Fibroblast of pulmonary artery (primary cell): ENCODE data around the gene ELOVL6.
"Not testable (repeated sequence)": the region's sequence is repeated elsewhere in the genome, so short reads cannot be mapped to it uniquely, and the experiment has no call there.

Experiments used
- DNase-seq: peaks from one replicate; pipeline ENCODE4 v3.0.0-alpha.2; 2010; ENCODE audit warnings: low read depth
- H3K4me3 ChIP-seq: replicated peaks from 2 replicates; pipeline ENCODE4 v1.5.1; 2011; ENCODE audit warnings: low read depth, mild to moderate bottlenecking, control low read depth, low read length, moderate library complexity
- CTCF ChIP-seq: IDR thresholded peaks from 2 replicates; pipeline ENCODE4 v1.5.1; 2011; ENCODE audit warnings: mild to moderate bottlenecking, control low read depth, low read length, inconsistent platforms; ENCODE audit errors: missing control alignments

The ELOVL6 gene

DNA sequence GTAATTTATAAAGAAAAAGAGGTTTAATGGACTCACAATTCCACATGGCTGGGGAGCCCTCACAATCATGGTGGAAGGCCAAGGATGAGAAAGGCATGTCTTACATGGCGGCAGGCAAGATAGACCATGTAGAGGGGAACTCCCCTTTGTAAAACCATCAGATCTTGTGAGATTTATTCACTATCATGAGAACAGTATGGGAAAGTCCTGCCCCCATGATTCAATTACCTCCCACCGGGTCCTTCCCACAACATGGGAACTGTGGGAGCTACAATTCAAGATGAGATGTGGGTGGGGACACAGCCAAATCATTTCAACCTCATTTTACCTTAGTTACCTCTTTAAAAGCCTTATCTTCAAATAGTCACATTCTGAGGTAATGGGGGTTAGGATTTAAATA lies 30.9 kb upstream of the ELOVL6 start:
- no peak overlapping the region for H3K4me3 ChIP-seq
- no peak for DNase-seq
- no peak for TF ChIP-seq CTCF

- no peak overlapping the region for H3K4me3 ChIP-seq
- TF ChIP-seq CTCF, result no peak
- no peak for DNase-seq
Measured at GRCh38 chr4:110224812-110225211, 26.4 kb upstream of the ELOVL6 start.

GRCh38 chr4:110224142-110224541 lies 25.7 kb upstream of the ELOVL6 start:
- TF ChIP-seq CTCF, result no peak
- H3K4me3 ChIP-seq, result no peak overlapping the region
- DNase-seq, result no peak

DNA sequence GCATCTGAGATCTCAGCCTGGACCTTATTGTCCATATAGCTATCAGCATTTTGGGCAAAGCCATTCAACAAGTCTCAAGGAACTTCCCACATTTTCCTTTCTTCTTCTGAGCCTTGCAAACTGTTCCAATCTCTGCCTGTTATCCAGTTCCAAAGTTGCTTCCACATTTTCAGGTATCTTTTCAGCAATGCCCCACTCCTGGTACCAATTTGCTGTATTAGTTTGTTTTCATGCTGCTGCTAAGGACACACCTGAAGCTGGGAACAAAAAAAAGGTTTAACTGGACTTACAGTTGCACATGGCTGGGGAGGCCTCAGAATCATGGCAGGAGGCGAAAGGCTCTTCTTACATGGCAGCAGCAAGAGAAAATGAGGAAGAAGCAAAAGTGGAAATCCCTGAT lies 20.5 kb upstream of the ELOVL6 start:
- DNase-seq, H3K4me3 ChIP-seq: not testable (repeated sequence)

DNA sequence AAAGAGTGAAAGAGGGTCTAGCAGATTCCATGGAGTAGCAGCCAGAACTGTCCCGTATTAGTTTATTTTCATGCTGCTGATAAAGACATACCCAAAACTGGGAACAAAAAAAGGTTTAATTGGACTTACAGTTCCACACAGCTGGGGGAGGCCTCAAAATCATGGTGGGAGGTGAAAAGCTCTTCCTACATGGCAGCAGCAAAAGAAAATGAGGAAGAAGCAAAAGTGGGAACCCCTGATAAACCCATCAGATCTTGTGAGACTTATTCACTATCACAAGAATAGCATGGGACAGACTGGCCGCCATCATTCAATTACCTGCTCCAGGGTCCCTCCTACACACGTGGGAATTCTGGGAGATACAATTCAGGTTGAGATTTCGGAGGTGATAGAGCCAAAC lies 18.8 kb upstream of the ELOVL6 start:
- not testable (repeated sequence) for H3K4me3 ChIP-seq, DNase-seq

DNA sequence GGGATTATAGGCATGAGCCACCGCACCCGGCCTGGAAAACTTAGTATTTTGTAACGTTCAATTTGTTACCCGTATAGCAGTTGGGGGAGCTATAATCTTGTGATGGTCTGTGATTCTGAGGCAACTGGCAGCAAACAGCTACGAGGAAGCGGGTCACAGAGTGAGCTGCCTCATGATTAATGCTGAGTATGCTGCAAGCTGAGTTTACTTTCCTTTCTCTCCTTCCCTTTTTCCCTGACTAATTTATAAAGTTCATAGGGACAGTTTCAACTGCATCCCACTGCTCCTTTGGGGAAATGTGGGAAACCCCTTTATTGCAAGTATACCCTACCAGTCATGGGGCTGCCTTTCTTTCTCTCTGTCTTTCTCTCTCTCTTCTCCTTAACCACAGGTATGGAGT lies 17.7 kb upstream of the ELOVL6 start:
- no peak for TF ChIP-seq CTCF
- no peak overlapping the region for H3K4me3 ChIP-seq
- DNase-seq, result peak; percentile 5

DNA sequence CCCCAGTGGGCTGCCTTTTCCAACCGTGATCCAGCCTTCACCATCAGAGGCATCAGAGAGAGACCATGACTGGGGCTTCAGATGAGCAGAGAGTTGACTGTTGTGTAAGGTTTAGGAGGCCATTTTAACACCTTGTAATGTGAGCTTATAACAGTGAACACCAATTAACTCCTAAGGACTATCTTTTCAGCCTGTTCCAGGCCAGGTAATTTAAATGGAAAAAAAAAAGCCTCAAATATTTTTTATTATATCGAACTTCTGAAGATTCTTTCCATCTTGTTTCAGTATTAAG lies 13.3 kb upstream of the ELOVL6 start:
- DNase-seq, result no peak
- TF ChIP-seq CTCF, result no peak
- no peak overlapping the region for H3K4me3 ChIP-seq

GRCh38 chr4:110211007-110211769 lies 12.8 kb upstream of the ELOVL6 start:
- TF ChIP-seq CTCF, result peak; percentile 98
- peak; percentile 70 for DNase-seq
- no peak overlapping the region for H3K4me3 ChIP-seq
